Measurements from ENCODE around the gene TAS2R1. TPM values are rescaled to one million over a fixed set of nuclear protein-coding genes. Genes with fewer than 3 reads are reported as not detected.

Gene TAS2R1
- total RNA-seq (2014; rRNA removed; shearing (Covaris generic)) (not detected in 2 replicates), polyA plus RNA-seq (2016; fragmentation: Nextera tagmentation; extraction: Ambion mirVana) (not detected in 2 replicates)

GRCh38 chr5:9630251-9630650 is at the start of gene TAS2R1:
Gene TAS2R1, minus strand, starts transcription at chr5:9630351. Its CDS starts 319 bp downstream, at chr5:9630032.
- TF ChIP-seq EZH2 (IDR thresholded peaks at IDR 0.05; ENCODE audit: insufficient read depth, poor library complexity, severe bottlenecking) (no peak), EZH2phosphoT487 (IDR thresholded peaks at IDR 0.05; ENCODE audit: insufficient read depth, low read depth) (no peak)
- in situ Hi-C loops (cut with MboI): no loop called here
- no peaks in the 10 kb centered on the region for H3K9me3 ChIP-seq (ENCODE audit: low read depth)
- H3K4me1 ChIP-seq (ENCODE audit: insufficient read depth): no peaks in the 10 kb centered on the region
- H4K20me1 ChIP-seq (ENCODE audit: insufficient read depth): no peaks in the 10 kb centered on the region
- no peak within 1 kb of the TSS for H3K9ac ChIP-seq
- no peak for DNase-seq
- WGBS, 2 experiments (ENCODE audit: low coverage in 1 of 2, low lambda C conversion rate in 2 of 2, missing lambda C conversion rate in 2 of 2): 70 to 71% methylated on average over 1 of the region's 1 CpG
- H3K36me3 ChIP-seq (ENCODE audit: low read depth): no peaks in the 10 kb centered on the region
- H3K4me3 ChIP-seq: no peak within 1 kb of the TSS
- H3K79me2 ChIP-seq (ENCODE audit: insufficient read depth): no peaks in the 10 kb centered on the region
- no peaks in the 10 kb centered on the region for H3K27me3 ChIP-seq (replicated peaks; ENCODE audit: insufficient read depth)
- H2AFZ ChIP-seq: no peak within 1 kb of the TSS
- H3K4me2 ChIP-seq (ENCODE audit: unreplicated experiment): no peak within 1 kb of the TSS
- no peaks in the 10 kb centered on the region for H3K9me2 ChIP-seq (ENCODE audit: insufficient read depth)
- H3F3A ChIP-seq (ENCODE audit: insufficient read depth): no peaks in the 10 kb centered on the region
- H3K27ac ChIP-seq: no peak within 1 kb of the TSS

GRCh38 chr5:9670371-9670770 is 40.2 kb upstream of the TAS2R1 start:
- no peak for DNase-seq
- Histone ChIP-seq H3K9me3 (ENCODE audit: low read depth) (no peaks in the 10 kb centered on the region), H2AFZ (no peak overlapping the region), H3K4me2 (ENCODE audit: unreplicated experiment) (no peak overlapping the region), H3K9ac (no peak overlapping the region), H3K36me3 (ENCODE audit: low read depth) (no peaks in the 10 kb centered on the region), H3K4me3 (no peak overlapping the region), H4K20me1 (ENCODE audit: insufficient read depth) (no peaks in the 10 kb centered on the region), H3K27me3 (replicated peaks; ENCODE audit: insufficient read depth) (no peaks in the 10 kb centered on the region), H3K27ac (no peak overlapping the region), H3K79me2 (ENCODE audit: insufficient read depth) (no peaks in the 10 kb centered on the region), H3F3A (ENCODE audit: insufficient read depth) (no peaks in the 10 kb centered on the region), H3K4me1 (ENCODE audit: insufficient read depth) (no peaks in the 10 kb centered on the region), H3K9me2 (ENCODE audit: insufficient read depth) (no peaks in the 10 kb centered on the region)
- WGBS, 2 experiments (ENCODE audit: low coverage in 1 of 2, low lambda C conversion rate in 2 of 2, missing lambda C conversion rate in 2 of 2): 0% methylated on average over 1 of the region's 1 CpG
- in situ Hi-C loops (cut with MboI): no loop called here
- TF ChIP-seq EZH2 (IDR thresholded peaks at IDR 0.05; ENCODE audit: insufficient read depth, poor library complexity, severe bottlenecking) (no peak), EZH2phosphoT487 (IDR thresholded peaks at IDR 0.05; ENCODE audit: insufficient read depth, low read depth) (no peak)

GRCh38 chr5:9667906-9668305 is 37.8 kb upstream of the TAS2R1 start:
- no peaks in the 10 kb centered on the region for H3K9me3 ChIP-seq (ENCODE audit: low read depth)
- no peak for TF ChIP-seq EZH2 (IDR thresholded peaks at IDR 0.05; ENCODE audit: insufficient read depth, poor library complexity, severe bottlenecking)
- no peaks in the 10 kb centered on the region for H3K36me3 ChIP-seq (ENCODE audit: low read depth)
- no peaks in the 10 kb centered on the region for H3F3A ChIP-seq (ENCODE audit: insufficient read depth)
- 39 to 59% methylated on average over 2 of the region's 2 CpGs for WGBS, 2 experiments (ENCODE audit: low coverage in 1 of 2, low lambda C conversion rate in 2 of 2, missing lambda C conversion rate in 2 of 2)
- H3K9me2 ChIP-seq (ENCODE audit: insufficient read depth): no peaks in the 10 kb centered on the region
- no peak overlapping the region for H3K27ac ChIP-seq
- in situ Hi-C loops (cut with MboI): no loop called here
- no peaks in the 10 kb centered on the region for H4K20me1 ChIP-seq (ENCODE audit: insufficient read depth)
- no peak overlapping the region for H3K4me2 ChIP-seq (ENCODE audit: unreplicated experiment)
- H3K27me3 ChIP-seq (replicated peaks; ENCODE audit: insufficient read depth): no peaks in the 10 kb centered on the region; the same call in 1 of the 2 replicates
- DNase-seq: no peak
- no peaks in the 10 kb centered on the region for H3K79me2 ChIP-seq (ENCODE audit: insufficient read depth)
- peak overlapping the region; percentile 38; the same call in 1 of the 2 replicates for H2AFZ ChIP-seq
- H3K9ac ChIP-seq: no peak overlapping the region
- H3K4me3 ChIP-seq: no peak overlapping the region
- no peaks in the 10 kb centered on the region for H3K4me1 ChIP-seq (ENCODE audit: insufficient read depth)

- in situ Hi-C loops (cut with MboI): no loop called here
- no peak for TF ChIP-seq EZH2phosphoT487 (IDR thresholded peaks at IDR 0.05; ENCODE audit: insufficient read depth, low read depth)
- no peak for TF ChIP-seq EZH2 (IDR thresholded peaks at IDR 0.05; ENCODE audit: insufficient read depth, poor library complexity, severe bottlenecking)
Observed at GRCh38 chr5:9663891-9664290, 33.7 kb upstream of the TAS2R1 start.

More at GRCh38 chr5:9663891-9664290, 33.7 kb upstream of the TAS2R1 start:
- Histone ChIP-seq H3K79me2 (ENCODE audit: insufficient read depth) (no peaks in the 10 kb centered on the region), H3K9me3 (ENCODE audit: low read depth) (no peaks in the 10 kb centered on the region), H3K4me2 (ENCODE audit: unreplicated experiment) (no peak overlapping the region), H3K9me2 (ENCODE audit: insufficient read depth) (no peaks in the 10 kb centered on the region), H3K9ac (no peak overlapping the region), H3F3A (ENCODE audit: insufficient read depth) (peaks cover 7% of the 10 kb centered on the region; the same call in 1 of the 2 replicates), H3K4me3 (no peak overlapping the region), H3K4me1 (ENCODE audit: insufficient read depth) (peaks cover 12% of the 10 kb centered on the region), H2AFZ (no peak overlapping the region), H3K36me3 (ENCODE audit: low read depth) (no peaks in the 10 kb centered on the region), H4K20me1 (ENCODE audit: insufficient read depth) (no peaks in the 10 kb centered on the region), H3K27me3 (replicated peaks; ENCODE audit: insufficient read depth) (no peaks in the 10 kb centered on the region; the same call in 1 of the 2 replicates), H3K27ac (no peak overlapping the region)
- DNase-seq: no peak
- 59 to 61% methylated on average over 6 of the region's 6 CpGs for WGBS, 2 experiments (ENCODE audit: low coverage in 1 of 2, low lambda C conversion rate in 2 of 2, missing lambda C conversion rate in 2 of 2)

Measured in GM23248 (cell line).